Hepatocyte (in vitro differentiated cells): ENCODE data around the gene GNAI2.

ENCODE experiments used
- CTCF ChIP-seq: fragments of 200-600 bp; sonication (generic); IDR thresholded peaks from 2 replicates; pipeline ENCODE4 v1.5.1; 2016; ENCODE audit warnings: antibody characterized with exemption, mild to moderate bottlenecking; ENCODE audit not compliant: poor library complexity
- EZH2 ChIP-seq: fragments of 200-600 bp; sonication (generic); IDR thresholded peaks from 2 replicates; pipeline ENCODE4 v1.6.1; 2016; ENCODE audit warnings: antibody characterized with exemption, mild to moderate bottlenecking, borderline replicate concordance

- no peak for TF ChIP-seq CTCF
- TF ChIP-seq EZH2 = no peak
These were observed 1.2 kb downstream of the GNAI2 start for GRCh38 chr3:50237133-50237651.
